ENCODE results near the gene FOXK2. TPM values are rescaled to one million over a fixed set of nuclear protein-coding genes. Genes with fewer than 3 reads are reported as not detected.
A peak's percentile ranks its signal among the peaks of the same experiment; 100 is the strongest.
"Not testable (repeated sequence)": the region's sequence is repeated elsewhere in the genome, so short reads cannot be mapped to it uniquely, and the experiment has no call there.

Gene FOXK2
- total RNA-seq, 4 donors from 2014 or later, result 15.9 to 70.9 (median 42.7) TPM

GRCh38 chr17:82507631-82508175 is 11.8 kb upstream of the FOXK2 start:
- H3K9me3 ChIP-seq, result no peaks in the 10 kb centered on the region
- no peak overlapping the region for H3K4me3 ChIP-seq
- no peaks in the 10 kb centered on the region for H3K27me3 ChIP-seq
- no peak overlapping the region for H3K27ac ChIP-seq
- H3K36me3 ChIP-seq, result no peaks in the 10 kb centered on the region
- intact Hi-C loops (cut with DNase I; ENCODE audit: low total_unique reads), result no loop called here
- H3K4me1 ChIP-seq, result no peaks in the 10 kb centered on the region
- TF ChIP-seq POLR2A (IDR thresholded peaks at IDR 0.05) (no peak), CTCF (IDR thresholded peaks at IDR 0.05) (no peak)
- no peak for DNase-seq

- H3K4me3 ChIP-seq; H3K36me3 ChIP-seq; H3K9me3 ChIP-seq; H3K27me3 ChIP-seq; intact Hi-C loops (cut with DNase I; ENCODE audit: low total_unique reads); H3K27ac ChIP-seq; DNase-seq; H3K4me1 ChIP-seq: not testable (repeated sequence)
Observed at GRCh38 chr17:82511642-82512041, 7.9 kb upstream of the FOXK2 start.

GRCh38 chr17:82513864-82514263 is 5.7 kb upstream of the FOXK2 start:
- intact Hi-C loops (cut with DNase I; ENCODE audit: low total_unique reads), result not testable (repeated sequence)

GRCh38 chr17:82517230-82517865 is 2.2 kb upstream of the FOXK2 start:
- no peak overlapping the region for H3K4me3 ChIP-seq
- intact Hi-C loops (cut with DNase I; ENCODE audit: low total_unique reads), result no loop called here

More at GRCh38 chr17:82513864-82514263, 5.7 kb upstream of the FOXK2 start:
- DNase-seq, H3K9me3 ChIP-seq, H3K4me3 ChIP-seq, H3K4me1 ChIP-seq, H3K27ac ChIP-seq, H3K36me3 ChIP-seq, H3K27me3 ChIP-seq: not testable (repeated sequence)

GRCh38 chr17:82519971-82520903 is 705 bp downstream of the FOXK2 start:
- intact Hi-C loops (cut with DNase I; ENCODE audit: low total_unique reads), result no loop called here

More at GRCh38 chr17:82517230-82517865, 2.2 kb upstream of the FOXK2 start:
- TF ChIP-seq POLR2A (IDR thresholded peaks at IDR 0.05) (no peak), CTCF (IDR thresholded peaks at IDR 0.05) (no peak)
- Histone ChIP-seq H3K36me3 (no peaks in the 10 kb centered on the region), H3K27ac (no peak overlapping the region), H3K9me3 (no peaks in the 10 kb centered on the region), H3K27me3 (no peaks in the 10 kb centered on the region), H3K4me1 (peaks cover 0 to 7% of the 10 kb centered on the region in 2 donors)
- no peak for DNase-seq

More at GRCh38 chr17:82519971-82520903, 705 bp downstream of the FOXK2 start:
- Histone ChIP-seq H3K4me3 (peak overlapping the region; percentile 70 to 100), H3K27ac (peak overlapping the region; percentile 84 to 97), H3K27me3 (no peaks in the 10 kb centered on the region), H3K4me1 (peaks cover 0 to 16% of the 10 kb centered on the region in 2 donors), H3K36me3 (no peaks in the 10 kb centered on the region), H3K9me3 (no peaks in the 10 kb centered on the region)
- DNase-seq, result peak in 1 of 2 donors; percentile 33
- TF ChIP-seq POLR2A (IDR thresholded peaks at IDR 0.05) (no peak), CTCF (IDR thresholded peaks at IDR 0.05) (no peak)

Data from uterus (tissue), 4 donors.